Retinal pigment epithelial cell (primary cell): Measurements from ENCODE around the gene ZBTB7A.
A peak's percentile ranks its signal among the peaks of the same experiment; 100 is the strongest.

Experiments
- DNase-seq: peaks from one replicate; pipeline ENCODE4 v3.0.0-alpha.2; 2010; ENCODE audit warnings: low read depth
- H3K4me3 ChIP-seq: 2 replicates; pipeline ENCODE4 v1.5.1; 2011; ENCODE audit warnings: mild to moderate bottlenecking, low read length, control low read depth, moderate library complexity
- TF ChIP-seq, protein P1 (sequence below): conservative IDR thresholded peaks from 2 replicates; pipeline ENCODE4 v1.5.1; 2011; ENCODE audit warnings: low read depth, low read length, control low read depth, inconsistent platforms

The ZBTB7A gene

DNA sequence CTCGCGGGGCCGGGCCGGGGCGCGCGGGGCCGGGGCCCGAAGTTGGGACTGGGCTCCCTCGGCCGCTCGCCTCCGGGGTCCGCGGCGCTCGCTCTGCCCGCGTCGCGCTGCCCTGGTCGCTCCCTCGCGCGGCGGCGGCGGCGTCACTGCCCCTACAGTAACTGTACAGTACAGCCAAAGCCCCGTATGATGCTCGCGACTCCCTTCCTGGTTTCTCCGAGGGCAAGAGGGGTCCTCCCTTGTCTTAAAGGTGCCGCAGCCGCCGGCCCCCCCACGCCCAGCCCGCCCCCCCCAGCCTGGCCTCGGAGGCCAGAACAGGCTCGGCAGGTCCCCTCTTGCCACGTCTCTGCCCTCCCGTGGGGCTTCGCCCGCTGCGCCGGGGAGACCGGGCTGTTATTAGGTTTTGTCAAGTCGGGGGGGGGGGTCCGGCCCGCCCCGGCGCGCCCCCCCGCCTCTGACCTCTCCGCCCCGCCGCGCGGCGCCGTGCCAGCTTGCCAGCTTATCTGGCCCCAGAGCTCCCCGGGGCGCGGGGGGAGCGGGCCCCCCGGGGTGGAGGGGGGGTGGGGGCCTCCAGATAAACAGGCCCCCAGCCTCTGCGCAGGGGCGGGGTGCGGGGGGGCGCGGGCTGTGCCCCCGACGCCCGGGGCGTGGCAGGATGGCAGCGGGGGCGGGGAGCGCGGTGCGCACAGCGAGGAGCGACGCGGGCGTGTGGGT is at the start of gene ZBTB7A:
Gene ZBTB7A (minus strand): TSS at position 218 of the 714 bp plus-strand sequence. CDS start 11,667 bp downstream, outside the sequence.
- DNase-seq = no peak
- H3K4me3 ChIP-seq = peak within 1 kb of the TSS; percentile 68
- TF ChIP-seq, protein P1, sequence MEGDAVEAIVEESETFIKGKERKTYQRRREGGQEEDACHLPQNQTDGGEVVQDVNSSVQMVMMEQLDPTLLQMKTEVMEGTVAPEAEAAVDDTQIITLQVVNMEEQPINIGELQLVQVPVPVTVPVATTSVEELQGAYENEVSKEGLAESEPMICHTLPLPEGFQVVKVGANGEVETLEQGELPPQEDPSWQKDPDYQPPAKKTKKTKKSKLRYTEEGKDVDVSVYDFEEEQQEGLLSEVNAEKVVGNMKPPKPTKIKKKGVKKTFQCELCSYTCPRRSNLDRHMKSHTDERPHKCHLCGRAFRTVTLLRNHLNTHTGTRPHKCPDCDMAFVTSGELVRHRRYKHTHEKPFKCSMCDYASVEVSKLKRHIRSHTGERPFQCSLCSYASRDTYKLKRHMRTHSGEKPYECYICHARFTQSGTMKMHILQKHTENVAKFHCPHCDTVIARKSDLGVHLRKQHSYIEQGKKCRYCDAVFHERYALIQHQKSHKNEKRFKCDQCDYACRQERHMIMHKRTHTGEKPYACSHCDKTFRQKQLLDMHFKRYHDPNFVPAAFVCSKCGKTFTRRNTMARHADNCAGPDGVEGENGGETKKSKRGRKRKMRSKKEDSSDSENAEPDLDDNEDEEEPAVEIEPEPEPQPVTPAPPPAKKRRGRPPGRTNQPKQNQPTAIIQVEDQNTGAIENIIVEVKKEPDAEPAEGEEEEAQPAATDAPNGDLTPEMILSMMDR = no peak

DNA sequence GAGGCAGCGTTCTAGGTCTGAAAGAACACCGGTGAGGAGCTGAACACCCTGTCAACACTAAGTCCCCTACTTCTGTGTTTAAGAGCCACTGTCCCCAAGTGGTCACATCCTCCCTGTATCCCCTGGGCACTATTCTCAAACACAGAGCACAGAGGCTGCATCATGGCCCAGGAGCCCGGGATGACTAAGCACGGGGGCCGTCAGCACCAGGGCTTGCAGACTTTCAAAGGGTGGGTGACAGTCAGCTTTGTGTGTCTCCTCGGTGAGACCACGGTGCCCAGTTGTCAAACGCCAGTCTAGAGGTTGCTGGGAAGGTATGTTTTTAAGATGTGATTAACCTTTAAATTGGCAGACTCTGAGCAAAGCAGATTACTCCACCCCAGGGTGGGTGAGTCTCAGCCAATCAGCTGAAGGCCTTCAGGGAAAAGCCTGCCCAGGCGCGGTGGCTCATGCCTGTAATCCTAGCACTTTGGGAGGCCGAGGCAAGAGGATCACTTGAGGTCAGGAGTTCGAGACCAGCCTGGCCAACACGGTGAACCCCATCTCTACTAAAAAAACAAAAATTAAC is 49.2 kb upstream of the ZBTB7A start:
- TF ChIP-seq, protein P1 = no peak
- no peak for DNase-seq
- no peak overlapping the region for H3K4me3 ChIP-seq

DNA sequence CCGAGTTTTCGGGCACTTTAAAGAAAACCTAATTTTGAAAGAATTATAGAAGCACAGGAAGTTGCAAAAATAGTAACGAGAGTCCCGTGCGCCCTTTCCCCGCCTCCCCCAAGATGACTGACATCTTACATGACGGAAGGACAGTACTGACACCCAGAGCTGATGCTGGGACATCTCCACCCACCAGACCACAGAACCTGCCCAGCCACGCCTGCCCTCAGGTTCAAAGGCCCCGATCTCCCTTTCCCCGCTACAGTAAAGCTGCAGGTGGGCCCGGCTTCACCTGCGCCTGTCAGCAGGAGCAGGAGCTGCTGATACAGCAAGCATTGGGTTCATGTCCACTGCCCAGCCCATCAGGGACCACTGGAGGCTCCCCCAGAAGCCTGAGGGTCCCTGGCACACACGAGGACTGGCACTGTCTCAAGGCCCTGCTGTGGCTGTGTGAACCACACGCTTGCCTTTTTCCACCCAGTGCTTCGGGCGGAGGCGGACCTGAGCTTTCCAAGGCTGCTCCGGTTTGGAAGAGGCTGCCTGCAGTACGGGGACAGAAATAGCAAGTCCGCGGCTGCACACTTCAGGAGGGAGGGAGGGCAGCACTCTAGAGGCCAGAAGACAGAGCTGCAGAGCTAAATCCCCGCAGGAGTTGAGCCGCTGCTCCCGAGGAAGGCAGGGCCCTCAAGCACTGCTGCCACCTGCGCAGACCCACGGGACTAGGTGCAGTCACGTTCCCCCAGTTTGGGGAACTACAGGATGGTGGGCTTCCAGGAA is 48.5 kb upstream of the ZBTB7A start:
- TF ChIP-seq, protein P1 = no peak
- no peak for DNase-seq
- no peak overlapping the region for H3K4me3 ChIP-seq

DNA sequence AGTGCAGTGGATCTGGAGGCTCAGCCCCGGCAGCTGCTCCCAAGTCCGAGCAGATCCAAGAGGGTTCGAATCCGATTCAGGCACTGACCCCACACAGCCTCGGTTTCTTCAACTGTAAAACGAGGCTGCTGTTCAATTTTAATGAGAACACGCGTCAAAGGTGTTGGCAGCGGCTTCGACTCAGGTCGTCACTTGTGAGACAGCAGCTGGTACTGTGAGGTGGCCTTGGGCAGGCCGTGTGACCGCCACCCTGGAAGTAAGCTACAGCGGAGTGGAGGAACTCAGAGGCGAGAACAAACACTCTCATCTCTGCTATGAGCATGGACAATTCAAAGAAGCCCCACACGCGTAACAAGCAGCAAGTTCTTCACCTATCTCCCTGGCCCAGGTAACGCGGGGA is 47.5 kb upstream of the ZBTB7A start:
- H3K4me3 ChIP-seq = no peak overlapping the region
- no peak for DNase-seq
- TF ChIP-seq, protein P1 = no peak

DNA sequence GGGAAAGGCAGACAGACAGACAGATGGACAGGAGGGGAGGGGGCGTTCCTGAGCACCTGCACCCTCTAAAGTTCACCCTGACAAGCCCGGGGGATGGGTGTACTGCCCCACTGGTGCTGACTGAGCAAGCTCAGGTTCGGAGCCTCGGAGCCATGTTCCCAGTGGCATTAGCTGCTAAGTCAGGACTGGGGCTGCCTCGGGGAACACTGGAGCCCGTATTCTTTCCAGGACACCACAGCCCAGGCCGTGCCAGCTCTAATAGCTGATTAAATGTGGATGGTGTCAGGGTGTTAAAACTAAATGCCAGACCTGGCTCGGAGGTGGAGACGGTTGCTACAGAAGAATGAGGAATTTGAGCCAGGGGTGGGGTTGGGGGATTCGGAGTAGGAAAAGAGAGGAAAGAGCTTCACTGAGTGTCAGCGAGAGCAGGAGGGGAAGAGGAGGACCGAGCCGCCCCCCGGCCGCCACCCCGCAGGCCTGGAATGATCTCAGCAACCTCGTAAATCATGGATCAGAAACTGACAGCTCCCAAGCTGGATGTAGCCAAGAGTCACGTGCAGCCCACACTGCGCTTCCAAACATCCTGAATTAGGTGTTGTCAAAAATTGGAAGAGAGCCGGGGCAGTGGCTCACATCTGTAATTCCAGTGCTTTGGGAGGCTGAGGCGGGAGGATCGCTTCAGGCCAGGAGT is 46.8 kb upstream of the ZBTB7A start:
- TF ChIP-seq, protein P1 = no peak
- no peak overlapping the region for H3K4me3 ChIP-seq
- no peak for DNase-seq

DNA sequence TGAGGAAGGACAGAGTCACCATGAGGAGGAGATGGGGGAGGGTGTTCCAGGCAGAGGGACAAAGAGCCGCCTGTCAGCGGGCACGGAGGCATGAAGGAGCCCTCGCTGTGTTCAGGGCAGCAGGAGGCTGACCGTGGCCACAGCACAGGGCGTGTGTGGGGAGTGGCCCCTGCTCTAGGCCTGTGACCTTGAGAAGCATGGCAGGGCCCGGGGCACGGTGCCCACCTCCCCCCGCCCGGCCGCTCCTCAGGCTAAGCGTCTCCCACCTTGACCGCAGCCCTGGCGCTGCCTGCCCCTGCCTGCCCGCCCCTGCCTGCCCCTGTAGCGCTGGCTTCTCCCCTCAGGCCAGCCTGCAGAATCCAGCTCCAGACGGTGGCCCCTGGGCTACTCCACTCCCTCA is 45.7 kb upstream of the ZBTB7A start:
- no peak for DNase-seq
- no peak overlapping the region for H3K4me3 ChIP-seq
- TF ChIP-seq, protein P1 = no peak
